ENCODE results near the gene RND1.

RND1 gene

GRCh38 chr12:48873096-48873495 lies 7.4 kb upstream of the RND1 start:
- ChIA-PET POLR2A (no interaction called here), CTCF (interaction anchor here (0.7 to 11.8 kb wide), 11 partner anchors 9 to 120 kb away, joined by 3 to 112 read pairs (median 4); partner anchors contain the start of genes DDX23 and FKBP11)
- TF ChIP-seq, protein P1, sequence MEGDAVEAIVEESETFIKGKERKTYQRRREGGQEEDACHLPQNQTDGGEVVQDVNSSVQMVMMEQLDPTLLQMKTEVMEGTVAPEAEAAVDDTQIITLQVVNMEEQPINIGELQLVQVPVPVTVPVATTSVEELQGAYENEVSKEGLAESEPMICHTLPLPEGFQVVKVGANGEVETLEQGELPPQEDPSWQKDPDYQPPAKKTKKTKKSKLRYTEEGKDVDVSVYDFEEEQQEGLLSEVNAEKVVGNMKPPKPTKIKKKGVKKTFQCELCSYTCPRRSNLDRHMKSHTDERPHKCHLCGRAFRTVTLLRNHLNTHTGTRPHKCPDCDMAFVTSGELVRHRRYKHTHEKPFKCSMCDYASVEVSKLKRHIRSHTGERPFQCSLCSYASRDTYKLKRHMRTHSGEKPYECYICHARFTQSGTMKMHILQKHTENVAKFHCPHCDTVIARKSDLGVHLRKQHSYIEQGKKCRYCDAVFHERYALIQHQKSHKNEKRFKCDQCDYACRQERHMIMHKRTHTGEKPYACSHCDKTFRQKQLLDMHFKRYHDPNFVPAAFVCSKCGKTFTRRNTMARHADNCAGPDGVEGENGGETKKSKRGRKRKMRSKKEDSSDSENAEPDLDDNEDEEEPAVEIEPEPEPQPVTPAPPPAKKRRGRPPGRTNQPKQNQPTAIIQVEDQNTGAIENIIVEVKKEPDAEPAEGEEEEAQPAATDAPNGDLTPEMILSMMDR (IDR thresholded peaks at IDR 0.05; ENCODE audit: control extremely low read depth, extremely low read depth, low read depth, missing control alignments): no peak
- DNase-seq (ENCODE audit: extremely low spot score): no peak

- TF ChIP-seq, protein P1 (IDR thresholded peaks at IDR 0.05; ENCODE audit: control extremely low read depth, extremely low read depth, low read depth, missing control alignments): no peak
- POLR2A ChIA-PET: no interaction called here
- CTCF ChIA-PET: interaction anchor here (0.6 to 11.8 kb wide), 4 partner anchors 17 to 35 kb away, joined by 3 to 127 read pairs (median 60); partner anchors contain the start of gene DDX23
- no peak for DNase-seq (ENCODE audit: extremely low spot score)
These were observed 3.5 kb upstream of the RND1 start for GRCh38 chr12:48869191-48869590.

- POLR2A ChIA-PET: interaction anchor here (0.6 kb wide), 1 partner anchor 8 kb away, joined by 6 read pairs; no protein-coding TSS in a partner anchor
These were observed 2.8 kb upstream of the RND1 start for GRCh38 chr12:48868451-48868850.

DNA sequence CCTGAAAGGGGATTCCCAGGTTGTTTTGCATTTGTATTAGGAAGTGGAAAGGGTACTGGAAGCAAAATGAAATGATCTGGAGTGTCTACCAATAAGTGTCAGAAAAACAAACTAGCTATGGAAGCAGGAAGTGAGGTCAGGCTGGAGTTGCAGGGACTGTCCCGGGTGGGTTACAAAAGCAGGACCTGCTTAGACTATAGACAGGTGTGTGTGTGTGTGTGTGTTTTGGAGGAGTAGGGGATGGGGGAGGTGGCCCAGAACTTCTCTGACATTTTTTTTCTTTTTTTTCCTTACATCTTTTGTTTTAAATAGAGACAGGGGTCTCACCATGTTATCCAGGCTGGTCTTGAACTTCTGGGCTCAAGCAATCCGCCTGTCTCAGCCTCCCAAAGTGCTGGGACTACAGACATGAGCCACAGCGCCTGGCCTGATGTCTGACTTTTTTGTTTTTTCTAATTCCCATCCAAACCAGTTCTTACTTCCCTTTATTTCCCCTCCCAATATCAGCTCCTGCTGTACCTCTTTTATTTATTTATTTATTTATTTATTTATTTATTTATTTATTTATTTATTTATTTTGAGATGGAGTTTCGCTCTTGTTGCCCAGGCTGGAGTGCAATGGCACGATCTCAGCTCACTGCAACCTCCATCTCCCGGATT lies 512 bp upstream of the RND1 start:
- TF ChIP-seq, protein P1 (IDR thresholded peaks at IDR 0.05; ENCODE audit: control extremely low read depth, extremely low read depth, low read depth, missing control alignments): no peak
- ChIA-PET POLR2A (interaction anchor here (0.5 to 2.5 kb wide), 14 partner anchors 9 to 133 kb away, joined by 3 to 32 read pairs (median 4); partner anchors contain the start of genes ARF3, DDN, DDX23 and FKBP11), CTCF (interaction anchor here (0.7 to 11.8 kb wide), 15 partner anchors 9 to 130 kb away, joined by 3 to 127 read pairs (median 6); partner anchors contain the start of genes DDX23, FKBP11 and WNT1)
- DNase-seq (ENCODE audit: extremely low spot score): no peak

More at GRCh38 chr12:48868451-48868850, 2.8 kb upstream of the RND1 start:
- DNase-seq (ENCODE audit: extremely low spot score): no peak
- TF ChIP-seq, protein P1 (IDR thresholded peaks at IDR 0.05; ENCODE audit: control extremely low read depth, extremely low read depth, low read depth, missing control alignments): no peak
- CTCF ChIA-PET: interaction anchor here (0.6 to 11.8 kb wide), 8 partner anchors 9 to 36 kb away, joined by 3 to 127 read pairs (median 4); partner anchors contain the start of gene DDX23

GRCh38 chr12:48863291-48863690 lies 2.4 kb downstream of the RND1 start:
- ChIA-PET CTCF (interaction anchor here (9.9 to 11.8 kb wide), 2 partner anchors 11 to 27 kb away, joined by 112 to 127 read pairs; partner anchors contain the start of gene DDX23), POLR2A (interaction anchor here (0.5 kb wide), 1 partner anchor 23 kb away, joined by 4 read pairs; no protein-coding TSS in a partner anchor)
- DNase-seq (ENCODE audit: extremely low spot score): no peak
- TF ChIP-seq, protein P1 (IDR thresholded peaks at IDR 0.05; ENCODE audit: control extremely low read depth, extremely low read depth, low read depth, missing control alignments): no peak

GRCh38 chr12:48862760-48863159 lies 2.9 kb downstream of the RND1 start:
- ChIA-PET CTCF (interaction anchor here (0.9 to 11.8 kb wide), 3 partner anchors 10 to 79 kb away, joined by 3 to 127 read pairs (median 112); partner anchors contain the start of gene DDX23), POLR2A (interaction anchor here (0.5 kb wide), 1 partner anchor 24 kb away, joined by 4 read pairs; no protein-coding TSS in a partner anchor)
- DNase-seq (ENCODE audit: extremely low spot score): no peak
- TF ChIP-seq, protein P1 (IDR thresholded peaks at IDR 0.05; ENCODE audit: control extremely low read depth, extremely low read depth, low read depth, missing control alignments): no peak

All from GM10248 (cell line).